ENCODE results near the gene GNPTG.
A peak's percentile ranks its signal among the peaks of the same experiment; 100 is the strongest.

The GNPTG gene

GRCh38 chr16:1374418-1375297 is 22.9 kb downstream of the GNPTG start:
- no peak for DNase-seq (ENCODE audit: low spot score)
- Histone ChIP-seq H3K4me3 (no peak overlapping the region), H3K27ac (no peak overlapping the region)
- TF ChIP-seq CTCF (IDR thresholded peaks at IDR 0.05) = no peak

- Histone ChIP-seq H3K4me3 (no peak overlapping the region), H3K27ac (no peak overlapping the region)
- no peak for DNase-seq (ENCODE audit: low spot score)
- TF ChIP-seq CTCF (IDR thresholded peaks at IDR 0.05) = no peak
Observed at GRCh38 chr16:1375298-1375640, 23.5 kb downstream of the GNPTG start.

DNA sequence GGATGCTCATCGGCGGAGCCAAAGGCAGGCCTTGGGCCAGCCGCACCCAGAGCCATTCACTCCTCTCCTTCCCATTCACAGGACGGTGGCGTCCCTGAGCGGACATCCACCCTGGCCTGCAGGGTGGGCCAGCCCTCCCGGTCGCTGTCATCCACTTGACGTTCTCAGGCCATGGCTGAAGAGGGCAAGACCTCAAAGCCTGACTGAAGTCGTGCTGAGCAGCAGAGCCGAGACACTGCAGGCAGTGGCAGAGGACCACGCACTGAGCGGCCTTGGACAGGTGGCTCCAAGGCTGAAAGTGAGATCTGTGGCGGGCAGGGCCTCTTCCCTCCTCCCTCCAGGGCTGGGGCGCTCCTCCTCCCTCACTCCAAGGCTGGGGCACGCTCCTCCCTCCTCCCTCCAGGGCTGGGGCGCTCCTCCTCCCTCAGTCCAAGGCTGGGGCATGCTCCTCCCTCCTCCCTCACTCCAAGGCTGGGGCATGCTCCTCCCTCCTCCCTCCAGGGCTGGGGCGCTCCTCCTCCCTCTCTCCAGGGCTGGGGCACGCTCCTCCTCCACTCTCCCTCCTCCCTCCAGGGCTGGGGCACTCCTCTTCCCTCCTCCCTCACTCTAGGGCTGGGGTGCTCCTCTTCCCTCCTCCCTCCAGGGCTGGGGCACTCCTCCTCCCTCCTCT is 24.1 kb downstream of the GNPTG start:
- H3K27ac ChIP-seq = no peak overlapping the region
- no peak for TF ChIP-seq CTCF (IDR thresholded peaks at IDR 0.05)

GRCh38 chr16:1377406-1378010 is 25.8 kb downstream of the GNPTG start:
- no peak overlapping the region for H3K27ac ChIP-seq
- TF ChIP-seq CTCF (IDR thresholded peaks at IDR 0.05) = no peak
- DNase-seq (ENCODE audit: low spot score) = no peak
- no peak overlapping the region for H3K4me3 ChIP-seq

More for the DNA sequence above, 24.1 kb downstream of the GNPTG start:
- no peak for DNase-seq (ENCODE audit: low spot score)
- no peak overlapping the region for H3K4me3 ChIP-seq

DNA sequence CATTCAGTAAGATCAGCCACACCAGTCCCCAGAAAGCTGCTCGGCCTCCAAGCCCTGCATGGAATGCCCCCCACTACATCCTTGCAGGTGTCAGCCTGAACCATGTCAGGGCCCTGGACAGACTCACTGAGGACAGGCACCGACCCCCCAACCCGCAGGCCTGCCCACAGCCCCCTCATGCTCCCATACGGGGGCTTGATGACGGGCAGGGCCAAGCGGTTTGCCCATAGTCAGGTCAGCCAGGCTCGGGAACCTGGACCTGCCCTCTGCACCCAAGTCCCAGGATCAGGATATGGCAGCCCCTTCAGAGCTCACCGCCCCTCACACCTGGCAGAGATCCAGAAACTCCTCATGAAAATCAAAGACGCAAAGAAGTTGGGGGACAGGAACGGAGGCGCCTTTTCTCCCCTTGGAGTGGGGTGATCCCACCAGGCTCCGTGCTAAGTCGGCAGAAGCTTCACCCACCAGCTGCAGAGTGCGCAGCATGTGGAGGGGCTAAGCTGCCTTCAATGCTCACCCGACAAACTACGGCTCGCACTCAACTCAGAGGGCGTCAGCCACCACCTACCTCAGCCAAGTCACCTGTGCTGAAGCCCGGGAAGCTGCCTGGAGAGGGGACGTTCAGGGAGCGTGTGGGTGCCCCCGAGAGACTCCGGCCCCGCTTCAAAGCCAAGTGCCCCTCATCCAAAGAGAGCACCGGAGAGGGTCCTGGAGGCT is 26.5 kb downstream of the GNPTG start:
- no peak for DNase-seq (ENCODE audit: low spot score)
- peak overlapping the region in 1 of 2 donors; percentile 78 for H3K27ac ChIP-seq
- peak overlapping the region; percentile 72 for H3K4me3 ChIP-seq
- no peak for TF ChIP-seq CTCF (IDR thresholded peaks at IDR 0.05)

DNA sequence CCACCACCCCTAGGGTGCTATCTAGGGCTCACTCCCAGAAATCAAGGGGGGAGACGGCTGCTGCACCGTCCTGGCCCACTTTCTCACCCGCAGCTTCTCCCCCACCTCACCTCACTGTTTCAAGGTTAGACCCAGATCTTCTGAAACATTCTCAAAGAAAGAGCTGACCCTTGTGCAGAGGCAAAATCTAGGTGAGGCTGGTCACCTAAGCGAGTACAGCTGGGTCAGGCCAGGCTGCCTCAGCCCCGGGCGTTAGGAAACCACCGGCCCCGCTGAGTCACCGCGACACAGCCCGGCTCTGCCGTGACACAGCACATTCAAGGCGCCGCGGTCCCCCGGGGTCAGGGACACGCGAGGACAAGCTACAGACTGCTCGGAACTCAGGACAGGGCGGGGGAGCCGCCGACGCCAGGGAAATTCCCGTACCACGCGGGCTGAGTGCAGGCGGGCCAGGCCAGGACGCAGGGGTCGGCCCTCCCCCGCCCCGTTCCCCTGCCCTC is 27.1 kb downstream of the GNPTG start:
- peak; percentile 91 for DNase-seq (ENCODE audit: low spot score)
- Histone ChIP-seq H3K4me3 (peak overlapping the region; percentile 72), H3K27ac (peak overlapping the region; percentile 78 to 83)
- TF ChIP-seq CTCF (IDR thresholded peaks at IDR 0.05) = no peak

Measured in coronary artery (tissue), 2 donors.